DMS 273 treated with DMSO at 0.1 percent for 48 hours (cell line): Measurements from ENCODE around the gene FKBP10.
"Not testable (repeated sequence)": the region's sequence is repeated elsewhere in the genome, so short reads cannot be mapped to it uniquely, and the experiment has no call there.

Source experiments
- DNase-seq: peaks from one replicate; lab custom pipeline; 2025; lab: John Stamatoyannopoulos, UW

Gene FKBP10

GRCh38 chr17:41812381-41813151 lies at the start of gene FKBP10:
FKBP10 (plus strand) TSS chr17:41813004; CDS start chr17:41813035, 31 bp downstream.
- DNase-seq = no peak

GRCh38 chr17:41763327-41763726 lies 49.5 kb upstream of the FKBP10 start:
- no peak for DNase-seq

- DNase-seq = no peak
These were observed 46.7 kb upstream of the FKBP10 start for GRCh38 chr17:41766135-41766534.

GRCh38 chr17:41767324-41768042 lies 45.3 kb upstream of the FKBP10 start:
- DNase-seq = no peak

- DNase-seq = no peak
These were observed 44.0 kb upstream of the FKBP10 start for GRCh38 chr17:41768682-41769288.

- no peak for DNase-seq
These were observed 43.4 kb upstream of the FKBP10 start for GRCh38 chr17:41769346-41769862.

GRCh38 chr17:41769985-41770384 lies 42.8 kb upstream of the FKBP10 start:
- no peak for DNase-seq

GRCh38 chr17:41771389-41772206 lies 41.2 kb upstream of the FKBP10 start:
- DNase-seq = no peak

- no peak for DNase-seq
These were observed 40.6 kb upstream of the FKBP10 start for GRCh38 chr17:41772218-41772585.

GRCh38 chr17:41772586-41773189 lies 40.1 kb upstream of the FKBP10 start:
- DNase-seq = no peak

- DNase-seq = peak; percentile 51
These were observed 39.6 kb upstream of the FKBP10 start for GRCh38 chr17:41773190-41773588.

- DNase-seq = no peak
These were observed 39.0 kb upstream of the FKBP10 start for GRCh38 chr17:41773731-41774193.

GRCh38 chr17:41775394-41776226 lies 37.2 kb upstream of the FKBP10 start:
- no peak for DNase-seq

- DNase-seq = not testable (repeated sequence)
These were observed 36.4 kb upstream of the FKBP10 start for GRCh38 chr17:41776262-41776900.

GRCh38 chr17:41777157-41777573 lies 35.6 kb upstream of the FKBP10 start:
- DNase-seq = no peak

GRCh38 chr17:41777574-41778188 lies 35.1 kb upstream of the FKBP10 start:
- peak; percentile 94 for DNase-seq

- DNase-seq = no peak
These were observed 32.9 kb upstream of the FKBP10 start for GRCh38 chr17:41779954-41780353.

GRCh38 chr17:41781404-41782110 lies 31.2 kb upstream of the FKBP10 start:
- DNase-seq = no peak

- no peak for DNase-seq
These were observed 30.7 kb upstream of the FKBP10 start for GRCh38 chr17:41782142-41782541.
